ENCODE data around the gene SORCS1. TPM values are rescaled to one million over a fixed set of nuclear protein-coding genes. Genes with fewer than 3 reads are reported as not detected.

Gene SORCS1
- total and polyA plus RNA-seq, 2 donors (not counting 1 experiment from before 2014, with no cell fraction given) = not detected

DNA sequence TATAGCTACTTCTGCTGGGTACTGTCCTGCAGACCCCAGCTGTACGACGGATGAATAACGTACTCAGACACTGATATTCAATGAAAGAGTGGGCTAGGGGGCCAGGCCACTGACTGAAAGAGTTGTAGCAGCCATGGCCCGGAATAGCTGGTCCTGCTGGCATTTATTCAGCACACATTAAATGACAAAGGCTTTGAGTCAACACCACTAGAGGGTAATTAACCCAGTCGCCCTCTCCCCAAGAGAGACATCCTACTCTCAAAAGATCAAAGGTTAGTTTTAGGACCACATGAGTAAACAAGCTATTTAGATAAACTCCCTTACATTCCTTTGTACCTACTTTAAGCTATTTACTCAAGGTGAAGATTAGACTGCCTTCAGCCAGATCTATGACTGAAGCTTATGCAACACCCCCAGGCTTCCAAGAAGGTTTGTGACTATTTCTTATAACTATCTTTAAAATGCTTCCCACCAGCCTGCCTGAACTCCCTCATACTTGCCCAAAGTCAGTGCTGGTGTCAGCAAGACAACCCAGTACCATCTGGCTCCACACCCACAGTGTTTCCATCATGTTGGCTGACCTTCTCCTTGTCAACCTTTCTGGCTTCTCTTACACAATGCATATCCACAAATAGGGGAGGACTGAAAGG, 629.1 kb downstream of the SORCS1 start:
- Histone ChIP-seq H3K4me1 (ENCODE audit: control insufficient read depth in 2 of 2, insufficient read depth in 2 of 2, low read length in 2 of 2) (no peaks in the 10 kb centered on the region), H3K4me2 (replicated peaks; ENCODE audit: low read depth, low read length, poor library complexity, severe bottlenecking) (no peak overlapping the region), H3K27me3 (replicated peaks in 1 of 4; ENCODE audit: control extremely low read depth in 1 of 4, control insufficient read depth in 3 of 4, insufficient read depth in 4 of 4, low read length in 3 of 4) (no peaks in the 10 kb centered on the region), H3K9me3 (ENCODE audit: control extremely low read depth in 1 of 3, control insufficient read depth in 2 of 3, insufficient read depth in 1 of 3, low read length in 2 of 3) (no peaks in the 10 kb centered on the region), H3K36me3 (replicated peaks in 1 of 2; ENCODE audit: control extremely low read depth in 1 of 2, control insufficient read depth in 1 of 2, extremely low read depth in 1 of 2, insufficient read depth in 2 of 2, low read length in 1 of 2) (no peaks in the 10 kb centered on the region), H3K27ac (ENCODE audit: low read length in 2 of 2) (no peak overlapping the region), H3K4me3 (ENCODE audit: control extremely low read depth in 1 of 5, extremely low read depth in 1 of 5, insufficient read depth in 1 of 5, low read depth in 2 of 5, low read length in 4 of 5) (no peak overlapping the region), H3K79me2 (ENCODE audit: control insufficient read depth, insufficient read depth, low read length) (no peaks in the 10 kb centered on the region), H4K20me1 (ENCODE audit: control insufficient read depth, insufficient read depth, low read length, poor library complexity, severe bottlenecking) (no peaks in the 10 kb centered on the region), H3K9ac (ENCODE audit: low read length) (no peak overlapping the region), H2AFZ (ENCODE audit: insufficient read depth, low read depth, low read length, poor library complexity, severe bottlenecking) (no peak overlapping the region)
- WGBS (ENCODE audit: insufficient coverage) = 63% methylated on average over 5 of the region's 5 CpGs
- TF ChIP-seq EZH2 (IDR thresholded peaks at IDR 0.05; ENCODE audit: borderline replicate concordance, insufficient read depth, low read depth, low read length, poor library complexity, severe bottlenecking) (no peak), CTCF (IDR thresholded peaks at IDR 0.05) (no peak)
- ChIA-PET CTCF (no interaction called here), POLR2A (no interaction called here)
- no peak for ATAC-seq (ENCODE audit: low read depth)
- no peak for DNase-seq
- intact Hi-C loops (cut with micrococcal nuclease) = no loop called here
- no peak overlapping the region for H3K27ac Mint-ChIP-seq
- no peaks in the 10 kb centered on the region for H3K4me1 Mint-ChIP-seq
- no peaks in the 10 kb centered on the region for H3K27me3 Mint-ChIP-seq
- no peak overlapping the region for H3K4me3 Mint-ChIP-seq
- no peaks in the 10 kb centered on the region for H3K9me3 Mint-ChIP-seq (ENCODE audit: insufficient read depth)

GRCh38 chr10:106534441-106534840, 630.1 kb downstream of the SORCS1 start:
- Histone ChIP-seq H3K4me2 (replicated peaks; ENCODE audit: low read depth, low read length, poor library complexity, severe bottlenecking) (no peak overlapping the region), H3K4me3 (ENCODE audit: control extremely low read depth in 1 of 5, extremely low read depth in 1 of 5, insufficient read depth in 1 of 5, low read depth in 2 of 5, low read length in 4 of 5) (no peak overlapping the region), H2AFZ (ENCODE audit: insufficient read depth, low read depth, low read length, poor library complexity, severe bottlenecking) (no peak overlapping the region), H3K27ac (ENCODE audit: low read length in 2 of 2) (no peak overlapping the region), H3K27me3 (replicated peaks in 1 of 4; ENCODE audit: control extremely low read depth in 1 of 4, control insufficient read depth in 3 of 4, insufficient read depth in 4 of 4, low read length in 3 of 4) (no peaks in the 10 kb centered on the region), H3K36me3 (replicated peaks in 1 of 2; ENCODE audit: control extremely low read depth in 1 of 2, control insufficient read depth in 1 of 2, extremely low read depth in 1 of 2, insufficient read depth in 2 of 2, low read length in 1 of 2) (no peaks in the 10 kb centered on the region), H3K4me1 (ENCODE audit: control insufficient read depth in 2 of 2, insufficient read depth in 2 of 2, low read length in 2 of 2) (no peaks in the 10 kb centered on the region), H4K20me1 (ENCODE audit: control insufficient read depth, insufficient read depth, low read length, poor library complexity, severe bottlenecking) (no peaks in the 10 kb centered on the region), H3K79me2 (ENCODE audit: control insufficient read depth, insufficient read depth, low read length) (no peaks in the 10 kb centered on the region), H3K9ac (ENCODE audit: low read length) (no peak overlapping the region), H3K9me3 (ENCODE audit: control extremely low read depth in 1 of 3, control insufficient read depth in 2 of 3, insufficient read depth in 1 of 3, low read length in 2 of 3) (no peaks in the 10 kb centered on the region)
- intact Hi-C loops (cut with micrococcal nuclease) = no loop called here
- CTCF ChIA-PET = no interaction called here
- no peaks in the 10 kb centered on the region for H3K4me1 Mint-ChIP-seq
- no peak overlapping the region for H3K4me3 Mint-ChIP-seq
- no peaks in the 10 kb centered on the region for H3K27me3 Mint-ChIP-seq
- ATAC-seq (ENCODE audit: low read depth) (no peak), DNase-seq (no peak)
- TF ChIP-seq CTCF (IDR thresholded peaks at IDR 0.05) (no peak), EZH2 (IDR thresholded peaks at IDR 0.05; ENCODE audit: borderline replicate concordance, insufficient read depth, low read depth, low read length, poor library complexity, severe bottlenecking) (no peak)
- 78% methylated on average over 1 of the region's 2 CpGs for WGBS (ENCODE audit: insufficient coverage)
- POLR2A ChIA-PET = no interaction called here
- H3K27ac Mint-ChIP-seq = no peak overlapping the region
- no peaks in the 10 kb centered on the region for H3K9me3 Mint-ChIP-seq (ENCODE audit: insufficient read depth)
